Measurements from ENCODE around the gene NPHP4.

GRCh38 chr1:6009120-6010040, 17.2 kb upstream of the NPHP4 start:
- TF ChIP-seq CTCF (IDR thresholded peaks at IDR 0.05; ENCODE audit: low read depth, low read length, poor library complexity, severe bottlenecking) (no peak), EZH2phosphoT487 (IDR thresholded peaks at IDR 0.05; ENCODE audit: borderline replicate concordance, low read length) (no peak)
